Measurements from ENCODE around the gene PIK3AP1.
A peak's percentile ranks its signal among the peaks of the same experiment; 100 is the strongest.

PIK3AP1 gene, protein sequence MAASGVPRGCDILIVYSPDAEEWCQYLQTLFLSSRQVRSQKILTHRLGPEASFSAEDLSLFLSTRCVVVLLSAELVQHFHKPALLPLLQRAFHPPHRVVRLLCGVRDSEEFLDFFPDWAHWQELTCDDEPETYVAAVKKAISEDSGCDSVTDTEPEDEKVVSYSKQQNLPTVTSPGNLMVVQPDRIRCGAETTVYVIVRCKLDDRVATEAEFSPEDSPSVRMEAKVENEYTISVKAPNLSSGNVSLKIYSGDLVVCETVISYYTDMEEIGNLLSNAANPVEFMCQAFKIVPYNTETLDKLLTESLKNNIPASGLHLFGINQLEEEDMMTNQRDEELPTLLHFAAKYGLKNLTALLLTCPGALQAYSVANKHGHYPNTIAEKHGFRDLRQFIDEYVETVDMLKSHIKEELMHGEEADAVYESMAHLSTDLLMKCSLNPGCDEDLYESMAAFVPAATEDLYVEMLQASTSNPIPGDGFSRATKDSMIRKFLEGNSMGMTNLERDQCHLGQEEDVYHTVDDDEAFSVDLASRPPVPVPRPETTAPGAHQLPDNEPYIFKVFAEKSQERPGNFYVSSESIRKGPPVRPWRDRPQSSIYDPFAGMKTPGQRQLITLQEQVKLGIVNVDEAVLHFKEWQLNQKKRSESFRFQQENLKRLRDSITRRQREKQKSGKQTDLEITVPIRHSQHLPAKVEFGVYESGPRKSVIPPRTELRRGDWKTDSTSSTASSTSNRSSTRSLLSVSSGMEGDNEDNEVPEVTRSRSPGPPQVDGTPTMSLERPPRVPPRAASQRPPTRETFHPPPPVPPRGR

GRCh38 chr10:96720422-96721206 is at the start of gene PIK3AP1:
TSS of gene PIK3AP1 (minus strand) at chr10:96720514. CDS start at chr10:96720394, 120 bp downstream.
- Histone ChIP-seq H3K27ac (ENCODE audit: low read depth, low read length, poor library complexity, severe bottlenecking) (peak within 1 kb of the TSS; percentile 82), H3K4me3 (ENCODE audit: low read depth, low read length, poor library complexity, severe bottlenecking) (peak within 1 kb of the TSS; percentile 64), H3K36me3 (ENCODE audit: insufficient read depth, low read length) (no peaks in the 10 kb centered on the region), H3K4me2 (ENCODE audit: low read length) (peak within 1 kb of the TSS; percentile 99), H2AFZ (ENCODE audit: low read length) (peak within 1 kb of the TSS; percentile 74; the same call in 1 of the 2 replicates), H3F3A (ENCODE audit: insufficient read depth, low read length) (no peaks in the 10 kb centered on the region), H3K9ac (ENCODE audit: low read length) (peak within 1 kb of the TSS; percentile 73), H3K27me3 (ENCODE audit: insufficient read depth, low read length) (no peaks in the 10 kb centered on the region), H3K79me2 (ENCODE audit: insufficient read depth, low read length) (0 out of 2 replicates have a peak, but pooled peaks cover 6% of the 10 kb centered on the region), H3K9me2 (ENCODE audit: low read depth, low read length) (no peaks in the 10 kb centered on the region), H3K9me3 (ENCODE audit: low read length) (no peaks in the 10 kb centered on the region), H3K4me1 (ENCODE audit: insufficient read depth, low read length, severe bottlenecking) (peaks cover 43% of the 10 kb centered on the region), H4K20me1 (ENCODE audit: insufficient read depth, low read length) (no peaks in the 10 kb centered on the region)
- TF ChIP-seq EZH2 (IDR thresholded peaks at IDR 0.05; ENCODE audit: borderline replicate concordance, low read length): no peak
- no peak for TF ChIP-seq CTCF (IDR thresholded peaks at IDR 0.05; ENCODE audit: low read length)

- Histone ChIP-seq H3K36me3 (ENCODE audit: insufficient read depth, low read length) (no peaks in the 10 kb centered on the region), H3K27me3 (ENCODE audit: insufficient read depth, low read length) (no peaks in the 10 kb centered on the region), H2AFZ (ENCODE audit: low read length) (no peak overlapping the region), H4K20me1 (ENCODE audit: insufficient read depth, low read length) (no peaks in the 10 kb centered on the region), H3K27ac (ENCODE audit: low read depth, low read length, poor library complexity, severe bottlenecking) (no peak overlapping the region), H3K4me1 (ENCODE audit: insufficient read depth, low read length, severe bottlenecking) (no peaks in the 10 kb centered on the region), H3K9ac (ENCODE audit: low read length) (no peak overlapping the region), H3F3A (ENCODE audit: insufficient read depth, low read length) (no peaks in the 10 kb centered on the region), H3K4me3 (ENCODE audit: low read depth, low read length, poor library complexity, severe bottlenecking) (no peak overlapping the region), H3K4me2 (ENCODE audit: low read length) (no peak overlapping the region), H3K9me3 (ENCODE audit: low read length) (0 out of 2 replicates have a peak, but pooled peaks cover 3% of the 10 kb centered on the region), H3K9me2 (ENCODE audit: low read depth, low read length) (no peaks in the 10 kb centered on the region), H3K79me2 (ENCODE audit: insufficient read depth, low read length) (no peaks in the 10 kb centered on the region)
- no peak for TF ChIP-seq CTCF (IDR thresholded peaks at IDR 0.05; ENCODE audit: low read length)
- no peak for TF ChIP-seq EZH2 (IDR thresholded peaks at IDR 0.05; ENCODE audit: borderline replicate concordance, low read length)
Observed at GRCh38 chr10:96768136-96768535, 47.8 kb upstream of the PIK3AP1 start.

DNA sequence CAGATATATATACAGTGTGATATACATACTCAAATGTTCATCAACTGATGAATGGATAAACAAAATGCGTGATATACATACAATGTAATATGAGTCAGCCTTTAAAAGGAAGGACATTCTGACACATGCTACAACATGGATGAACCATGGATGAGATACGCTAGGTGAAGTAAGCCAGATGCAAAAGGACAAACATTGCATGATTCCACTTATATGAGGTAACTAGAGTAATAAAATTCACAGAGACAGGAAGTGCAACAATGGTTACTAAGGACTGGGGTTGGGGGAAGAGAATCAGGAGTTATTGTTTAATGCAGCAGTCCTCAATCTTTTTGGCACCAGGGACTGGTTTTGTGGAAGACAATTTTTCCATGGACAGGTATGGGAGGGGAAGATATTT is 47.3 kb upstream of the PIK3AP1 start:
- Histone ChIP-seq H3F3A (ENCODE audit: insufficient read depth, low read length) (no peaks in the 10 kb centered on the region), H3K79me2 (ENCODE audit: insufficient read depth, low read length) (no peaks in the 10 kb centered on the region), H3K4me2 (ENCODE audit: low read length) (no peak overlapping the region), H3K9me3 (ENCODE audit: low read length) (0 out of 2 replicates have a peak, but pooled peaks cover 3% of the 10 kb centered on the region), H3K4me1 (ENCODE audit: insufficient read depth, low read length, severe bottlenecking) (no peaks in the 10 kb centered on the region), H3K27me3 (ENCODE audit: insufficient read depth, low read length) (no peaks in the 10 kb centered on the region), H3K36me3 (ENCODE audit: insufficient read depth, low read length) (no peaks in the 10 kb centered on the region), H3K27ac (ENCODE audit: low read depth, low read length, poor library complexity, severe bottlenecking) (no peak overlapping the region), H2AFZ (ENCODE audit: low read length) (no peak overlapping the region), H3K9me2 (ENCODE audit: low read depth, low read length) (no peaks in the 10 kb centered on the region), H3K4me3 (ENCODE audit: low read depth, low read length, poor library complexity, severe bottlenecking) (no peak overlapping the region), H3K9ac (ENCODE audit: low read length) (no peak overlapping the region), H4K20me1 (ENCODE audit: insufficient read depth, low read length) (no peaks in the 10 kb centered on the region)
- TF ChIP-seq EZH2 (IDR thresholded peaks at IDR 0.05; ENCODE audit: borderline replicate concordance, low read length): no peak
